Endodermal cell (in vitro differentiated cells): Measurements from ENCODE around the gene OBSCN. TPM values are rescaled to one million over a fixed set of nuclear protein-coding genes. Genes with fewer than 3 reads are reported as not detected.
A peak's percentile ranks its signal among the peaks of the same experiment; 100 is the strongest.

ENCODE experiments used
- DNase-seq: peaks from one replicate; pipeline ENCODE4 v3.0.0-alpha.2; 2017
- H3K27ac ChIP-seq: 2 replicates; pipeline ENCODE4 v1.5.1; 2013; ENCODE audit warnings: mild to moderate bottlenecking, low read depth, low read length, moderate library complexity
- H3K27me3 ChIP-seq: 2 replicates; pipeline ENCODE4 v1.6.1; 2013; ENCODE audit warnings: mild to moderate bottlenecking, low read length, moderate library complexity; ENCODE audit not compliant: insufficient read depth, control insufficient read depth, poor library complexity, severe bottlenecking
- H3K36me3 ChIP-seq: 2 replicates; pipeline ENCODE4 v1.7.0; 2013; ENCODE audit warnings: mild to moderate bottlenecking, low read length, moderate library complexity; ENCODE audit not compliant: control insufficient read depth, insufficient read depth
- H3K4me1 ChIP-seq: one replicate; pipeline ENCODE4 v1.7.0; 2013; ENCODE audit warnings: low read length; ENCODE audit not compliant: control insufficient read depth, insufficient read depth
- H3K4me3 ChIP-seq: 2 replicates; pipeline ENCODE4 v1.5.1; 2013; ENCODE audit warnings: mild to moderate bottlenecking, low read length, moderate library complexity
- H3K9ac ChIP-seq: 2 replicates; pipeline ENCODE4 v1.6.1; 2013; ENCODE audit warnings: mild to moderate bottlenecking, low read length, moderate library complexity; ENCODE audit not compliant: poor library complexity, severe bottlenecking; ENCODE audit errors: extremely low read depth
- H3K9me3 ChIP-seq: 2 replicates; pipeline ENCODE4 v1.6.1; 2013; ENCODE audit warnings: mild to moderate bottlenecking, low read length, moderate library complexity; ENCODE audit not compliant: control insufficient read depth
- H3K27ac Mint-ChIP-seq: 2 replicates; pipeline ENCODE4 v1.8.0; 2020; ENCODE audit warnings: mixed read lengths
- H3K27me3 Mint-ChIP-seq: 2 replicates; pipeline ENCODE4 v1.8.0; 2021; ENCODE audit warnings: mild to moderate bottlenecking, mixed read lengths; ENCODE audit not compliant: insufficient read depth
- H3K36me3 Mint-ChIP-seq: 2 replicates; pipeline ENCODE4 v1.8.0; 2020; ENCODE audit warnings: low read depth, mixed read lengths
- H3K4me1 Mint-ChIP-seq: 2 replicates; pipeline ENCODE4 v1.8.0; 2020; ENCODE audit warnings: mixed read lengths
- H3K4me3 Mint-ChIP-seq: 2 replicates; pipeline ENCODE4 v1.8.0; 2020; ENCODE audit warnings: mild to moderate bottlenecking, moderate library complexity, mixed read lengths
- H3K9me3 Mint-ChIP-seq: 2 replicates; pipeline ENCODE4 v1.8.0; 2020; ENCODE audit warnings: mild to moderate bottlenecking, mixed read lengths
- WGBS, 2 experiments: methylation state at CpG; one replicate each; pipeline versions ENCODE4 v1.1.5 to v1.1.7; 2013; ENCODE audit warnings: missing lambda C conversion rate in 2 of 2, mixed read lengths in 1 of 2; ENCODE audit not compliant: insufficient coverage in 1 of 2, insufficient read length in 1 of 2; 5-methylcytosine and 5-hydroxymethylcytosine counted together
- total RNA-seq, 2 donors: library from RNA; stranded (reverse); fragmentation: NEBNext Ultra II Directional in 1 of 2; extraction: Animal tissue kit (Norgen Biotek cat#: 25700) in 1 of 2; gene quantifications; 2 replicates in 1 of 2; 3 replicates in 1 of 2; pipeline ENCODE4 v1.2.1, GENCODE V29; 2021
- TF ChIP-seq, protein P1 (sequence below): fragments of 200-600 bp; sonication (generic); conservative IDR thresholded peaks from 2 replicates; pipeline ENCODE4 v1.5.0; 2021; ENCODE audit warnings: antibody characterized with exemption, mild to moderate bottlenecking

Gene OBSCN
- total RNA-seq, 2 donors from 2014 or later: 53.7 to 68.9 TPM

DNA sequence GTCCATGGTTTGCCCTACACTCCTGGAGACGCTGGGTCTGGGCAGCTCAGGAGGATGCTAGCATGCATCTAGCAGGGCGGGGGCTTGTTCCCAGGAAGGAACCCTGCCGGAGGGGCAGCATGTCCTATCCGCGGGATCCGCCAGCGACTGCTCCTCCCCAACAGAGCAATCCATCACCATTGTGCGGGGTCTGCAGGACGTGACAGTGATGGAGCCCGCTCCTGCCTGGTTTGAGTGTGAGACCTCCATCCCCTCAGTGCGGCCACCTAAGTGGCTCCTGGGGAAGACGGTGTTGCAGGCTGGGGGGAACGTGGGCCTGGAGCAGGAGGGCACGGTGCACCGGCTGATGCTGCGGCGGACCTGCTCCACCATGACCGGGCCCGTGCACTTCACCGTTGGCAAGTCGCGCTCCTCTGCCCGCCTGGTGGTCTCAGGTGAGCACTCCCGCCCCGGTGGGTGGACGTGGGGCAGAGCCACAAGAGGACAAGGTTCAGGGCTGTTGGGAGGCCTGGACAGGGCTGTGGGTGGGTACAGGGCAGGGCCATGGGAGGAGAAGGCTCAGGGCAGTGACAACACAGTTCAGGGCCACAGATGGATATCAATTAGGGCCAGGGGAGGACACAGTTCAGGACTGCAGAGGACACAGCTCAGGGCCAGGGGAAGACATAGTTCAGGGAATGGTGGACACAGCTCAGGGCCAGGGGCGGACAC, 71.3 kb downstream of the OBSCN start:
- Histone ChIP-seq H3K27ac (no peak overlapping the region), H3K9ac (no peak overlapping the region), H3K4me3 (no peak overlapping the region), H3K27me3 (no peaks in the 10 kb centered on the region), H3K4me1 (no peaks in the 10 kb centered on the region), H3K36me3 (peaks cover 12% of the 10 kb centered on the region), H3K9me3 (no peaks in the 10 kb centered on the region)
- DNase-seq: peak; percentile 27
- H3K9me3 Mint-ChIP-seq: no peaks in the 10 kb centered on the region
- no peaks in the 10 kb centered on the region for H3K4me1 Mint-ChIP-seq
- no peak overlapping the region for H3K27ac Mint-ChIP-seq
- H3K4me3 Mint-ChIP-seq: no peak overlapping the region
- peaks cover 5% of the 10 kb centered on the region for H3K27me3 Mint-ChIP-seq
- TF ChIP-seq, protein P1, sequence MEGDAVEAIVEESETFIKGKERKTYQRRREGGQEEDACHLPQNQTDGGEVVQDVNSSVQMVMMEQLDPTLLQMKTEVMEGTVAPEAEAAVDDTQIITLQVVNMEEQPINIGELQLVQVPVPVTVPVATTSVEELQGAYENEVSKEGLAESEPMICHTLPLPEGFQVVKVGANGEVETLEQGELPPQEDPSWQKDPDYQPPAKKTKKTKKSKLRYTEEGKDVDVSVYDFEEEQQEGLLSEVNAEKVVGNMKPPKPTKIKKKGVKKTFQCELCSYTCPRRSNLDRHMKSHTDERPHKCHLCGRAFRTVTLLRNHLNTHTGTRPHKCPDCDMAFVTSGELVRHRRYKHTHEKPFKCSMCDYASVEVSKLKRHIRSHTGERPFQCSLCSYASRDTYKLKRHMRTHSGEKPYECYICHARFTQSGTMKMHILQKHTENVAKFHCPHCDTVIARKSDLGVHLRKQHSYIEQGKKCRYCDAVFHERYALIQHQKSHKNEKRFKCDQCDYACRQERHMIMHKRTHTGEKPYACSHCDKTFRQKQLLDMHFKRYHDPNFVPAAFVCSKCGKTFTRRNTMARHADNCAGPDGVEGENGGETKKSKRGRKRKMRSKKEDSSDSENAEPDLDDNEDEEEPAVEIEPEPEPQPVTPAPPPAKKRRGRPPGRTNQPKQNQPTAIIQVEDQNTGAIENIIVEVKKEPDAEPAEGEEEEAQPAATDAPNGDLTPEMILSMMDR: no peak
- H3K36me3 Mint-ChIP-seq: peaks cover 21% of the 10 kb centered on the region
- WGBS, 2 experiments: 96 to 97% methylated on average over 15 to 27 of the region's 27 CpGs

DNA sequence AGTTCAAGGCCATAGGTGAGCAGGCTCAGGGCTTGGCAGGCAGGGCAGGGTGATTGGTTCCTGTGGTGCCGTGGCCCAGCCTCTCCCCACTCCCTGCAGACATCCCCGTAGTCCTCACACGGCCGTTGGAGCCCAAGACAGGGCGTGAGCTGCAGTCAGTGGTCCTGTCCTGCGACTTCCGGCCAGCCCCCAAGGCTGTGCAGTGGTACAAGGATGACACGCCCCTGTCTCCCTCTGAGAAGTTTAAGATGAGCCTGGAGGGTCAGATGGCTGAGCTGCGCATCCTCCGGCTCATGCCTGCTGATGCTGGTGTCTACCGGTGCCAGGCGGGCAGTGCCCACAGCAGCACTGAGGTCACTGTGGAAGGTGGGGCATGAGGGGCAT, 71.9 kb downstream of the OBSCN start:
- H3K36me3 Mint-ChIP-seq: peaks cover 22% of the 10 kb centered on the region
- H3K4me3 Mint-ChIP-seq: no peak overlapping the region
- DNase-seq: no peak
- Histone ChIP-seq H3K9ac (no peak overlapping the region), H3K27me3 (no peaks in the 10 kb centered on the region), H3K4me3 (no peak overlapping the region), H3K27ac (no peak overlapping the region), H3K9me3 (no peaks in the 10 kb centered on the region), H3K4me1 (no peaks in the 10 kb centered on the region), H3K36me3 (peaks cover 14% of the 10 kb centered on the region)
- H3K4me1 Mint-ChIP-seq: no peaks in the 10 kb centered on the region
- H3K27me3 Mint-ChIP-seq: peaks cover 2% of the 10 kb centered on the region
- H3K27ac Mint-ChIP-seq: no peak overlapping the region
- 91 to 97% methylated on average over 6 to 12 of the region's 12 CpGs for WGBS, 2 experiments
- H3K9me3 Mint-ChIP-seq: no peaks in the 10 kb centered on the region
- TF ChIP-seq, protein P1: no peak

DNA sequence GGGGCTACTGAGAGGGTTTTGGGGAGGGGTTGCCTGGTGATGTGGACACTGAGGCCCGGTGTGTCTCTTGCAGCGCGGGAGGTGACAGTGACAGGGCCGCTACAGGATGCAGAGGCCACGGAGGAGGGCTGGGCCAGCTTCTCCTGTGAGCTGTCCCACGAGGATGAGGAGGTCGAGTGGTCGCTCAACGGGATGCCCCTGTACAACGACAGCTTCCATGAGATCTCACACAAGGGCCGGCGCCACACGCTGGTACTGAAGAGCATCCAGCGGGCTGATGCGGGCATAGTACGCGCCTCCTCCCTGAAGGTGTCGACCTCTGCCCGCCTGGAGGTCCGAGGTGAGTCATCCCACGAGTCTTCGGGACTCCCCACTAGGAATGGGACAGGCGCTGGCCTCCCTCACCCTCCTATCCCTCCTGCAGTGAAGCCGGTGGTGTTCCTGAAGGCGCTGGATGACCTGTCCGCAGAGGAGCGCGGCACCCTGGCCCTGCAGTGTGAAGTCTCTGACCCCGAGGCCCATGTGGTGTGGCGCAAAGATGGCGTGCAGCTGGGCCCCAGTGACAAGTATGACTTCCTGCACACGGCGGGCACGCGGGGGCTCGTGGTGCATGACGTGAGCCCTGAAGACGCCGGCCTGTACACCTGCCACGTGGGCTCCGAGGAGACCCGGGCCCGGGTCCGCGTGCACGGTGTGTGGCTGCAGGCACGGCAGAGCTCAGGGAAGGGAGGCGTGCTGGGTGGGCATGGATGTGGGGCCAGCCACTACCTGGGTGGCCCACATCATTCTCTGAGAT, 72.5 kb downstream of the OBSCN start:
- Mint-ChIP-seq H3K27me3 (no peaks in the 10 kb centered on the region), H3K4me1 (no peaks in the 10 kb centered on the region), H3K27ac (no peak overlapping the region), H3K36me3 (peaks cover 23% of the 10 kb centered on the region), H3K4me3 (no peak overlapping the region), H3K9me3 (no peaks in the 10 kb centered on the region)
- H3K9ac ChIP-seq: no peak overlapping the region
- no peak overlapping the region for H3K27ac ChIP-seq
- H3K9me3 ChIP-seq: no peaks in the 10 kb centered on the region
- peaks cover 12% of the 10 kb centered on the region for H3K36me3 ChIP-seq
- H3K27me3 ChIP-seq: no peaks in the 10 kb centered on the region
- peak; percentile 32 for DNase-seq
- TF ChIP-seq, protein P1: no peak
- H3K4me1 ChIP-seq: no peaks in the 10 kb centered on the region
- H3K4me3 ChIP-seq: no peak overlapping the region
- WGBS, 2 experiments: 94 to 98% methylated on average over 30 to 48 of the region's 48 CpGs
